Peyer's patch (tissue), 4 donors: ENCODE results near the gene PRKCH. TPM values are rescaled to one million over a fixed set of nuclear protein-coding genes. Genes with fewer than 3 reads are reported as not detected.

Experiments
- DNase-seq, 3 donors: peaks; one replicate each; pipeline ENCODE4 v3.0.0-alpha.2; 2017 to 2019
- H3K27ac ChIP-seq, 4 donors: fragments of 200-600 bp; sonication (generic); one replicate each; pipeline ENCODE4 v1.5.1; 2016 to 2019
- H3K27me3 ChIP-seq, 2 donors: fragments of 200-600 bp; sonication (generic); one replicate each; pipeline ENCODE4 v1.5.1; 2019
- H3K36me3 ChIP-seq, 3 donors: fragments of 200-600 bp; sonication (generic); one replicate each; pipeline ENCODE4 v1.5.1; 2016 to 2019
- H3K4me1 ChIP-seq, 4 donors: fragments of 200-600 bp; sonication (generic); one replicate each; pipeline ENCODE4 v1.5.1; 2016 to 2019
- H3K4me3 ChIP-seq, 4 donors: fragments of 200-600 bp; sonication (generic); 1 replicate in 3 of 4; 2 replicates in 1 of 4; pipeline ENCODE4 v1.5.1; 2016 to 2019; ENCODE audit warnings: mild to moderate bottlenecking in 1 of 4
- H3K9me3 ChIP-seq, 4 donors: fragments of 200-600 bp; sonication (generic); one replicate each; pipeline ENCODE4 v1.5.1; 2016 to 2019; ENCODE audit warnings: mild to moderate bottlenecking in 1 of 4
- POLR2A ChIP-seq, 2 donors: fragments of 450-650 bp; IDR thresholded peaks; one replicate each; pipeline ENCODE4 v1.5.1; 2017; ENCODE audit warnings: antibody characterized with exemption in 2 of 2, mild to moderate bottlenecking in 2 of 2, moderate library complexity in 2 of 2
- total RNA-seq, 4 donors: library from RNA; depleted of rRNA; stranded (reverse); fragments of >200 nt; gene quantifications; one replicate each; pipeline ENCODE4 v1.1.0, GENCODE V29; 2016
- TF ChIP-seq, protein P1 (sequence below), 6 experiments: fragments of 450-650 bp in 4 of 6; fragments of 200-600 bp in 2 of 6; sonication (generic) in 1 of 6; IDR thresholded peaks; one replicate each; pipeline ENCODE4 v1.5.1; 2017 to 2019; ENCODE audit warnings: antibody characterized with exemption in 6 of 6, mild to moderate bottlenecking in 3 of 6, moderate library complexity in 1 of 6

The PRKCH gene
- total RNA-seq, 4 donors from 2014 or later: 32.5 to 64.2 (median 53.0) TPM

DNA sequence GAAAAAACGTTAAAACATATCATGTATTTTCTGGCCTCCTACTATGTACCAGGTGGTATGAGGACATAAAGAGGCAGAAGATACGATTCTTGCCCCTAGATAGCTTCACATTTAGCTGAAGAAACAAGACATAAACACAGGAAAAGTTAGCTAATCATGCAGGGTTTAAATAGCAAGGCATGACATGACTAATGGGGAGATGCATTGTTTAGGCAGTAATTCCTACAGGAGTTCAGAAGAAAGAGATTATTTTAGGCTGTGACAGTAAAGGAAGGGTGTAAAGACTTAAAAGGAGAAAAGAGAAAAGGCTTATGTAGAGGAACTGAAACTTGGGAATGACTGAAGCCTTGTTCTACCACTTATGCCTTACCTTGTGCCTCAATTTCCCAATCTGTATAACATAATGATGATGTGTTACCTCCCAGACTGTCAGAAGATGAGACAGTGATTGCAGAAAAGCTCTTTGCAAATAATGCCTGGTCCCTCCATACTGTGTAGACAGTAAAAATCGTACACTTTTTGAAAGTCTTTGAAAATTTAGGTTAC is 44.4 kb downstream of the PRKCH start:
- DNase-seq: no peak
- H3K36me3 ChIP-seq: no peaks in the 10 kb centered on the region
- H3K4me3 ChIP-seq: no peak overlapping the region
- no peak overlapping the region for H3K27ac ChIP-seq
- TF ChIP-seq, protein P1, sequence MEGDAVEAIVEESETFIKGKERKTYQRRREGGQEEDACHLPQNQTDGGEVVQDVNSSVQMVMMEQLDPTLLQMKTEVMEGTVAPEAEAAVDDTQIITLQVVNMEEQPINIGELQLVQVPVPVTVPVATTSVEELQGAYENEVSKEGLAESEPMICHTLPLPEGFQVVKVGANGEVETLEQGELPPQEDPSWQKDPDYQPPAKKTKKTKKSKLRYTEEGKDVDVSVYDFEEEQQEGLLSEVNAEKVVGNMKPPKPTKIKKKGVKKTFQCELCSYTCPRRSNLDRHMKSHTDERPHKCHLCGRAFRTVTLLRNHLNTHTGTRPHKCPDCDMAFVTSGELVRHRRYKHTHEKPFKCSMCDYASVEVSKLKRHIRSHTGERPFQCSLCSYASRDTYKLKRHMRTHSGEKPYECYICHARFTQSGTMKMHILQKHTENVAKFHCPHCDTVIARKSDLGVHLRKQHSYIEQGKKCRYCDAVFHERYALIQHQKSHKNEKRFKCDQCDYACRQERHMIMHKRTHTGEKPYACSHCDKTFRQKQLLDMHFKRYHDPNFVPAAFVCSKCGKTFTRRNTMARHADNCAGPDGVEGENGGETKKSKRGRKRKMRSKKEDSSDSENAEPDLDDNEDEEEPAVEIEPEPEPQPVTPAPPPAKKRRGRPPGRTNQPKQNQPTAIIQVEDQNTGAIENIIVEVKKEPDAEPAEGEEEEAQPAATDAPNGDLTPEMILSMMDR (IDR thresholded peaks at IDR 0.05): no peak
- TF ChIP-seq POLR2A (IDR thresholded peaks at IDR 0.05): no peak
- no peaks in the 10 kb centered on the region for H3K27me3 ChIP-seq
- no peaks in the 10 kb centered on the region for H3K9me3 ChIP-seq
- H3K4me1 ChIP-seq: no peaks in the 10 kb centered on the region

DNA sequence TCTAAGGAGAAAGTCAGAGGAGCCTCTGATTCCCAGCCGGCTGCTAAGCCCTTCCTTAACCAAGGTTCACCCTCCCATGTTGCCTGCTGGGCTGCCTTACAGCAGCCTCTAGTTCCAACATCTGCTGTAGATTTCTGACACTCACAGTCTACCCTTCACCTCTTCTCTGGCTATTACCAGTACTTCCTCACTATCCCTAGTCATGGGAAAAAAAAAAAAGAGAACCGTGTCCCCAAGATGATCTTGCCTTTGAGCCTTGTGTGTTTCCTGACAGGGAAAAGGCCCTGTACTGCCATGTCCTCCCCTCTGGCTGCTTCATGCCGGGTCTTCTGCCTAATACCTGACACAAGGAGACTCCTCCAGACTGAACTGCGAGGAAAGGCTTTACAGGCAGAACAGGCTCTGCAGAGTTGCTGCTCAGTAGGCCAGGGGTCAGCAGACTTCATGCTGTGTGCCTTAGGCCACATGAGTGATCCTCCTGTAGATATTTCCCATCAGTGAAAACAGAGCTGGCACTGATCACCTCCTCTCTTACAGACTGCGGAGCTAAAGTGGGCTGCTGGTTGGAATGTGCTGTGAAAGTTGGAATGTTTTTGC is 46.8 kb downstream of the PRKCH start:
- H3K4me1 ChIP-seq: no peaks in the 10 kb centered on the region
- H3K27ac ChIP-seq: no peak overlapping the region
- H3K36me3 ChIP-seq: no peaks in the 10 kb centered on the region
- no peaks in the 10 kb centered on the region for H3K27me3 ChIP-seq
- TF ChIP-seq, protein P1 (IDR thresholded peaks at IDR 0.05): no peak
- TF ChIP-seq POLR2A (IDR thresholded peaks at IDR 0.05): no peak
- H3K9me3 ChIP-seq: no peaks in the 10 kb centered on the region
- DNase-seq: no peak
- no peak overlapping the region for H3K4me3 ChIP-seq

DNA sequence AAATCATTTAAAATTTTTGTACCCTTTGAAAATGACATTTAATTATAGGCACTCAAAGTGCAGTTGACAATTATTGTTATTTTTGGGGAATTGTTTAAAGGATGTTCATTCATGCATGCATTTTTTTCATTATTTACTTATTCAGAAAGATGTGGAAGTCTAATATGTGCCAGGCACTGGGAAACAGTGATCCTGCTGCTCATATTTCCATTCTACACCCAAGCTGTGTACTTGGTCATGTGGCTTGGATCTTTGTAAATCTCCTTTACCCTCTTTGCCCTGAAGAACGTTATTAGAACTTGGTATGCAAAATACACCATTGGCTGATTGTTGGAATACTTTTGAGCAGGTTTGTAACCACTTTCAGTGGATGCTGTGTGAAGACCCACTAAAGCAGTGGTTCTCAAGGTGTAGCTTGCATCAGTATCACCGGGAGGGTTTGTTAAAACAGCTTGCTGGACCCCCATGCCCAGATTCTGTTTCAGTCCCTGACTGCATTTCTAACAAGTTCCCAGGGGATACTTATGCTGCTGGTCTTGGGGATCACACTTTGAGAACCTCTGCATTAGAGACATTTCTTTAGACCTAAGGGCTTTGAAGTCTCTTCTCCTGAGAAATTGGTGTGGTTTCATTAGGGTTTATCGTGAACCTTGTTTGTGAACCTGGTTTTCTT is 47.5 kb downstream of the PRKCH start:
- Histone ChIP-seq H3K36me3 (no peaks in the 10 kb centered on the region), H3K4me3 (no peak overlapping the region), H3K9me3 (peaks cover 0 to 2% (median under 1%) of the 10 kb centered on the region in 4 donors), H3K27ac (no peak overlapping the region), H3K4me1 (no peaks in the 10 kb centered on the region), H3K27me3 (no peaks in the 10 kb centered on the region)
- no peak for DNase-seq
- TF ChIP-seq POLR2A (IDR thresholded peaks at IDR 0.05): no peak
- TF ChIP-seq, protein P1 (IDR thresholded peaks at IDR 0.05): no peak

DNA sequence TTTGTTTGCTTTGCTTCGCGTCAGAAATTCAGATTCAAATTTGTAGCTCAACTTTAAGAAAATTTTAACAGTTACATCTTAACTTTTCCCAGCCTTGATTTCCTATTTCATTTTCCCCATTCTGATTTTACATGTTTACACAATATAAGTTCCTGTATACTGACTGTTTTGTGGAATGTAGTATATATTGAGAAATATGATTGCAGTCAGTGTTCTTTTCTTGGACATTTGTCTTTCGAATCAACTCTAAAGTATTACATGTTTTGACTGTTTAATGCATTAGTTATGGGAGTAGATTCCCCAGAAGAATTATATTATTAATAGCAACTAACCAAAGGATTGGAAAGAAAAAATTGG is 48.1 kb downstream of the PRKCH start:
- TF ChIP-seq POLR2A (IDR thresholded peaks at IDR 0.05): no peak
- TF ChIP-seq, protein P1 (IDR thresholded peaks at IDR 0.05): no peak

DNA sequence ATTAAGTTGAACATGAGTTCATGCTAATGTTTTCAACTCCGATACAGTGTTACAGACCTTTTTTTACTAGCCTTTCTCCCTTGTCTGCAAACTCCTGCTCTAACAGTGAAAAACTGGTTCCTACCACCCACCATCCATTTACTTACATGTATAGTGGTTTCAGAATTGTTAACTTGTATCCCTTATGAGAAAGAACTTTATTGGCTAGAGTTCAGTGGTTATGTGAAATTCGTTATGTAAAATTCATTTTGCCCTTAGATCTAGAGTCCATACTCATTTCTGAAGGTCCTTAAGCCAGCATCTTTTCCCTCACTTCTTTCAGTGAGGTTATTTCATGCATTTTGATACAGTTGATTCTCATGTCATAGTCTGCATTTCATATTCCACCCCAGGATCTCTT is 51.0 kb downstream of the PRKCH start:
- no peak overlapping the region for H3K4me3 ChIP-seq
- no peaks in the 10 kb centered on the region for H3K27me3 ChIP-seq
- peaks cover 0 to 16% (median 6%) of the 10 kb centered on the region in 4 donors for H3K9me3 ChIP-seq
- no peaks in the 10 kb centered on the region for H3K4me1 ChIP-seq
- TF ChIP-seq, protein P1 (IDR thresholded peaks at IDR 0.05): no peak
- no peak for TF ChIP-seq POLR2A (IDR thresholded peaks at IDR 0.05)
- no peak for DNase-seq
- no peaks in the 10 kb centered on the region for H3K36me3 ChIP-seq
- H3K27ac ChIP-seq: no peak overlapping the region

More for the DNA sequence above, 48.1 kb downstream of the PRKCH start:
- Histone ChIP-seq H3K4me1 (no peaks in the 10 kb centered on the region), H3K36me3 (no peaks in the 10 kb centered on the region), H3K4me3 (no peak overlapping the region), H3K9me3 (peaks cover 0 to 7% (median 3%) of the 10 kb centered on the region in 4 donors), H3K27ac (no peak overlapping the region), H3K27me3 (no peaks in the 10 kb centered on the region)
- no peak for DNase-seq
